ENCODE measurements around the gene CPAMD8.

The CPAMD8 gene

GRCh38 chr19:16893686-16893989, 133.0 kb downstream of the CPAMD8 start:
- no peak overlapping the region for H3K4me3 ChIP-seq (ENCODE audit: low read depth, low read length)
- TF ChIP-seq CTCF (conservative IDR thresholded peaks at IDR 0.05; ENCODE audit: low read depth, low read length), result no peak
- no peak for DNase-seq (ENCODE audit: low read depth)

- TF ChIP-seq CTCF (conservative IDR thresholded peaks at IDR 0.05; ENCODE audit: low read depth, low read length), result no peak
- DNase-seq (ENCODE audit: low read depth), result no peak
- no peak overlapping the region for H3K4me3 ChIP-seq (ENCODE audit: low read depth, low read length)
Measured at GRCh38 chr19:16892868-16893685, 133.5 kb downstream of the CPAMD8 start.

- DNase-seq (ENCODE audit: low read depth), result no peak
- TF ChIP-seq CTCF (conservative IDR thresholded peaks at IDR 0.05; ENCODE audit: low read depth, low read length), result no peak
- H3K4me3 ChIP-seq (ENCODE audit: low read depth, low read length), result no peak overlapping the region
Measured at GRCh38 chr19:16892436-16892835, 134.2 kb downstream of the CPAMD8 start.

GRCh38 chr19:16891696-16892382, 134.8 kb downstream of the CPAMD8 start:
- TF ChIP-seq CTCF (conservative IDR thresholded peaks at IDR 0.05; ENCODE audit: low read depth, low read length), result no peak
- no peak for DNase-seq (ENCODE audit: low read depth)
- H3K4me3 ChIP-seq (ENCODE audit: low read depth, low read length), result no peak overlapping the region

- TF ChIP-seq CTCF (conservative IDR thresholded peaks at IDR 0.05; ENCODE audit: low read depth, low read length), result no peak
- no peak overlapping the region for H3K4me3 ChIP-seq (ENCODE audit: low read depth, low read length)
Measured at GRCh38 chr19:16890461-16891184, 136.0 kb downstream of the CPAMD8 start.

GRCh38 chr19:16889883-16890460, 136.6 kb downstream of the CPAMD8 start:
- DNase-seq (ENCODE audit: low read depth), result no peak
- TF ChIP-seq CTCF (conservative IDR thresholded peaks at IDR 0.05; ENCODE audit: low read depth, low read length), result no peak
- no peak overlapping the region for H3K4me3 ChIP-seq (ENCODE audit: low read depth, low read length)

More at GRCh38 chr19:16890461-16891184, 136.0 kb downstream of the CPAMD8 start:
- no peak for DNase-seq (ENCODE audit: low read depth)

Measured in choroid plexus epithelial cell (primary cell).